Activated CD8-positive, alpha-beta memory T cell treated with anti-CD3 and anti-CD28 coated beads, Interleukin-2, amount 50 U/mL, for 48 hours (primary cell): ENCODE measurements around the gene EPAS1.

Experiments
- DNase-seq: peaks from one replicate; pipeline ENCODE4 v3.0.0-alpha.2; 2020

The EPAS1 gene

DNA sequence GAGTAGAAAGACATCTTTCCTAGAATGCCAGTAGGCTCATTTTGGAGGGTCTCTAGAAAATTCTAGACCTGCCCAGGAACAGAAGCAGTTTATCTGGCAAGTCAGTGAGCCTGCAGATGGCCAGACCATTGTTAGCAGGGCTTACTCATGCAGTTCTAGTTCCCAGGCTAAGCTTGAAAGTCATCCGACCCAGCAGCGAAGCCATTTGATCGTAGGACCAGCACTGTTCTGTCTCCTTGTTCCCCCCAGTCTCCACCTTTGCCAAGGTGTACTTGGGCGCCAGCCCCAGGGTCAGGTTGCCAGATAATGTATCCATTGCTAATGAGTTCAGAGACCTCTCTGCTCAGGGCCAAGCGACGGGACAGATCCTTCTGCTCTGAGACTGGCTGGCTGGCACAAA is 70.1 kb downstream of the EPAS1 start:
- DNase-seq = no peak

- DNase-seq = no peak
These were observed 71.2 kb downstream of the EPAS1 start for GRCh38 chr2:46368401-46368800.

DNA sequence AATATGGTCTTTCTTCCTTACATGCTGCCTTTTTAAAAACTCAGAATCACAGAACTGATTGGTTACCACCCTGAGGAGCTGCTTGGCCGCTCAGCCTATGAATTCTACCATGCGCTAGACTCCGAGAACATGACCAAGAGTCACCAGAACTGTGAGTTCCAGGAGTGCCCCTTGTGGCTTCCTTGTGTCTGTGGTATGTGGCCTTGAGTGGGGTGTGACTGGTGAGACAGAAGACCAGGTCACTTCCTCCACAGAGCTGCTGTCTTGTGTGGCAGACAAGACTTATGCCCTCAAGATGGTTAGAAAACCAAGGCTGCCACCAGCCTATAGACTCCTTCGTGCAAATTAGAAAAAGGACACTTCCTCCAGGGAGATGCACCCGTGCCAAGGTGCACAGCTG is 72.6 kb downstream of the EPAS1 start:
- no peak for DNase-seq

GRCh38 chr2:46371854-46372253 is 74.6 kb downstream of the EPAS1 start:
- no peak for DNase-seq

GRCh38 chr2:46372475-46372874 is 75.3 kb downstream of the EPAS1 start:
- no peak for DNase-seq

DNA sequence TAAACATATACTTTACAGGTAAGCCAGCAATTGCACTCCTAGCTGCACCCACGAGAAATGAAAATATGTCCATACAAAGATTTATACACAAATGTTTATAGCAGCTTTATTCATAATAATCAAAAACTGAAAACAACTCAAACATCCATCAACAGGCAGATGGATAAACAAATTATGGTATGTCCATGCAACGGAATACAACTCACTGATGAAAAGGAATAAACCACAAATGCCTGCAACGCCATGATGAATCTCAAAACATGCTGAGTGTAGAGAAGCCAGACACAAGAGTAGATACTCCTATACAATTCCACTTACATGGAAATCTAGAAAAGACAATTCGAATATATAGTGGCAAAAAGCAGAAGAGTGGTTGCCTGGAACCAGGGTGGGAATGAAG is 76.0 kb downstream of the EPAS1 start:
- DNase-seq = no peak

- peak; percentile 28 for DNase-seq
These were observed 78.4 kb downstream of the EPAS1 start for GRCh38 chr2:46375566-46376125.

DNA sequence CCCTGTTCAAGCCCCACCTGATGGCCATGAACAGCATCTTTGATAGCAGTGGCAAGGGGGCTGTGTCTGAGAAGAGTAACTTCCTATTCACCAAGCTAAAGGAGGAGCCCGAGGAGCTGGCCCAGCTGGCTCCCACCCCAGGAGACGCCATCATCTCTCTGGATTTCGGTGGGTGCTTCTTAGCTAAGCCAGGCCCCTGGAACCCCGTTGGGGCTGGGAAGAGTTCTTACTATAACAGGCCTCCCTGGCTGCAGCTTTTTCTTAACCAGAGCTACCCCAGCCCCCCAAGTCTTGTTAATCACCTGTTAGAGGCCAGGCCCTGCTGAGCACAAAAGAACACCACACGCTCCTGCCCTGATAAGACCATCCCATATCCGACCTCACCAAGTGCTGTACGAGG is 79.4 kb downstream of the EPAS1 start:
- peak; percentile 26 for DNase-seq

GRCh38 chr2:46377101-46377581 is 79.9 kb downstream of the EPAS1 start:
- DNase-seq = peak; percentile 42

DNA sequence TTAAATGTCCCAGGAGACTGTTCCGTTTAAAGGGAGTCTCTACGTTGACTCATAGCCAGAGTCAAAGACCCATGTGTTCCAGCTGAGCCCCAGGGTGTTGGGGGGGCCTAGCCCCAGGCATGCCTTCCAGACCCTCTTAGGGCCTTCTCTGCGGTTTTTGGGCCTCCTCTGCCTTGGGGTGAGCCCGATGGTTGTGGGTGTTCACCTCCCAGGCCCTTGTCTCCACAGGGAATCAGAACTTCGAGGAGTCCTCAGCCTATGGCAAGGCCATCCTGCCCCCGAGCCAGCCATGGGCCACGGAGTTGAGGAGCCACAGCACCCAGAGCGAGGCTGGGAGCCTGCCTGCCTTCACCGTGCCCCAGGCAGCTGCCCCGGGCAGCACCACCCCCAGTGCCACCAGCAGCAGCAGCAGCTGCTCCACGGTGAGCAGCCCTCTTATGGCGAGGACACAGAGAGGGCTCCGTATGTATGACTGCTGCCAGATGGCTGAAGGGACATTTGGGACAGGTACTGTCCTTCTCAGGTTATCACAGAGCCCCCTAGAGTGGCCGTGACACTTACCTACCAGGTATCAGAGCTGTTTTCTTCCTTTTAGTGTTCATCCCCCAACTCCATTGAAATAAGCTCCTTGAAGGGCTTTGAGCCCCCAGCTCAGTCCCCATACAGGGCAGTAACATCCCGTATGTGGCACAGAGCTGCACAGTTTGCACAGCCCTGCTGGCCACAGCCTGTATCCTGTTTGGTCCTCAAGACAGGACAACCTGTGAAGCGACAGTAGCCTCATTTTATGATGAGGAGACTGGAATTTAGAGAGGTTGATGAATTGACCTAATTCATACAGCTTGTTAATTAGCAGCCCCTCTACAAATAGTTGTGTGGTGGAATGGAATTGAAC is 80.7 kb downstream of the EPAS1 start:
- DNase-seq = peak; percentile 38

DNA sequence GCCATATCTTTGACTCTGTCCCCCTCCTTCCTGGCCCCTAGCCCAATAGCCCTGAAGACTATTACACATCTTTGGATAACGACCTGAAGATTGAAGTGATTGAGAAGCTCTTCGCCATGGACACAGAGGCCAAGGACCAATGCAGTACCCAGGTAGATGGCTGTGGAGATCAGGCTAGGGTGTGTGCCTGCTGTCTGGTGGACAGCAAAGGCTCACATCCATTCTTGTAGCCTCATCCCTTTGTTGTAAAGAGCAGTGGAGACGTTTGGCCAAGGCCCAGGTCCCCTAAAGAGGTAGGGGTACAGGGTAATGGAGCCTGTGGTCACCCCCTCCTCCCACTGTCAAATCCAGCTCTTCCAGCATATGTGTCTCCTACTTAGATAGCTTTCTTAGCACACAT is 81.4 kb downstream of the EPAS1 start:
- DNase-seq = no peak

- no peak for DNase-seq
These were observed 82.2 kb downstream of the EPAS1 start for GRCh38 chr2:46379213-46380037.

DNA sequence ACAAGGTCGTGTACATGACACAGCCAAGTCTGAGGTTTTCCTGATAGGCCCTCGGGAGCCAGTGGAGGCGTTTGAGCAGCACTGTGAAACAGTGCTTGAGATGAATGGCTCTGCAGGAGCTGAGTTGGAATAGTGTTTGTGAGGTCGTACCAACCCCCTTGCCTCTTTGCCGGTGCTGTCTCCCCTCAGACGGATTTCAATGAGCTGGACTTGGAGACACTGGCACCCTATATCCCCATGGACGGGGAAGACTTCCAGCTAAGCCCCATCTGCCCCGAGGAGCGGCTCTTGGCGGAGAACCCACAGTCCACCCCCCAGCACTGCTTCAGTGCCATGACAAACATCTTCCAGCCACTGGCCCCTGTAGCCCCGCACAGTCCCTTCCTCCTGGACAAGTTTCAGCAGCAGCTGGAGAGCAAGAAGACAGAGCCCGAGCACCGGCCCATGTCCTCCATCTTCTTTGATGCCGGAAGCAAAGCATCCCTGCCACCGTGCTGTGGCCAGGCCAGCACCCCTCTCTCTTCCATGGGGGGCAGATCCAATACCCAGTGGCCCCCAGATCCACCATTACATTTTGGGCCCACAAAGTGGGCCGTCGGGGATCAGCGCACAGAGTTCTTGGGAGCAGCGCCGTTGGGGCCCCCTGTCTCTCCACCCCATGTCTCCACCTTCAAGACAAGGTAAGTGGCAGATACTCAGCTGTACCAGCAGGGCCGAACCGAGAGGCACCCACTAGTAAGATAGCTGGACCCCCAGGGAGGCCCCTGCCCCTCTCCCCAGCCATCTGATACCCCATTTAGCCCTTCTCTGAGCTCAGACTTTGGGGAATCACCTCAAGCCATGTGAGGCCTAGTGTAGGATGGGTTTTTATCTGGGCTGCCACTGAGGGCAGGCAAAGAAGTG is 83.1 kb downstream of the EPAS1 start:
- DNase-seq = peak; percentile 20

- DNase-seq = peak; percentile 48
These were observed 84.1 kb downstream of the EPAS1 start for GRCh38 chr2:46381263-46381849.

- peak; percentile 39 for DNase-seq
These were observed 84.7 kb downstream of the EPAS1 start for GRCh38 chr2:46381871-46382270.

DNA sequence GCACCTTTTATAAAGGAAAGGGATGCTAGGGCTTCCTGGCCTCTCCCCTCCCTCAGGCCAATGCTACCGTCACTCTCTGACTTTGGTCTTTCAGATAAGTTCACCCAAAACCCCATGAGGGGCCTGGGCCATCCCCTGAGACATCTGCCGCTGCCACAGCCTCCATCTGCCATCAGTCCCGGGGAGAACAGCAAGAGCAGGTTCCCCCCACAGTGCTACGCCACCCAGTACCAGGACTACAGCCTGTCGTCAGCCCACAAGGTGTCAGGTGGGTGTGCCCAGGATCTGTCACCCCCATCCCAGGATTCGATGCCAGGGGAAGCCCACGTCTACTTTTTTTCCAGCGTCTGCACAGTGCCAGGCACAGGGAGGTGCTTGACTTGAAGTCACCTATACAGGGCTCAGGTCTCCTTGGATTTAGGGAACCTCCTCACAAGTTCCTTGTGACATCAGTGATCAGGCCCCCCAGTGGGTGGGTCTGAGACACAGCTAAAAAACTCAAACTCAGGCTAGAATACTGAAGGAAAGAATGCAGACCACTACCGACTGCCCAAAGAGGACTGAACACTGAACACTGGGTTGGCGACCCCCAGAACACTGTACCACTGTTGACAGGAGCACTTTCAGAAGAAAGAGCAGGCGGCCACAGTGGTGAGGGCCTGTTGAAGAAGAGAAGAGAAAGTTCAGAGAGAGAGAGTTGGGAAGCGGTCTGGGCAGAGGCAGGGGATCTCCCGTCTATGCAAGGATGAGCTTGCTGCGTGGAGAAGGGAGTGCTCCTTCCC is 85.3 kb downstream of the EPAS1 start:
- peak; percentile 13 for DNase-seq

- peak; percentile 29 for DNase-seq
These were observed 85.8 kb downstream of the EPAS1 start for GRCh38 chr2:46383113-46383395.

DNA sequence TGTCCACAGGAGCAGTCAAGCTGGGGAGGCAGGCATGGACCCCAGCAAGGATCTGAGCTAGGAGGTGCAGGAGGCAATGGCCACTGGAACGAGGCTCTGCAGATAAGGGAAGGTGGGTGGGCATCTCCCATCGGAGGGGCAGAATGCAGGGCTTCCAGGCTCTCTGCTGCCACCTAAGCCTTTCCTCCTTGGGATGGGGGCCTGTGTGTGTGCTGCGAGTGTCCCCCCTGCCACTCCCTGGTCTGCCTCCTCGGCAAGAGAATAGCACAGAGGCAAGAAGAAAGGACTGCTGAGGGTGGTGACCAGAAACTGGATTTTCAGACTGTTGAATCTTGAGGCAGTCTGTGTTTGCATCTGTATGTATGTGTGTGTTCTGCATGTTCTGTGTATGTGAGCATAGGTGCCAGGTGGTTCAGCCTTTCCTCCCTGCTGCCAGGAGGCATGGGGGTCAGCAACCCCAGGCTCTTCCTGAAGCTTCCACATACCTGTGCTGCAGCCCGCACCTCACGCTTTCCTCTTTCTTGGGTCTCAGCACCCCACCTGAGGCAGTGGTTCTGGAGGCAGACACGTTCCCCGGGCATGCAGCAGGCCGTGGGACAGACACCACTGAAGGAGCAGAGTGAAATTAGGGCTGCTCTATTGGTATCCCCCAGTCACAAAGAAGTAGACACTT is 86.7 kb downstream of the EPAS1 start:
- DNase-seq = peak; percentile 42

DNA sequence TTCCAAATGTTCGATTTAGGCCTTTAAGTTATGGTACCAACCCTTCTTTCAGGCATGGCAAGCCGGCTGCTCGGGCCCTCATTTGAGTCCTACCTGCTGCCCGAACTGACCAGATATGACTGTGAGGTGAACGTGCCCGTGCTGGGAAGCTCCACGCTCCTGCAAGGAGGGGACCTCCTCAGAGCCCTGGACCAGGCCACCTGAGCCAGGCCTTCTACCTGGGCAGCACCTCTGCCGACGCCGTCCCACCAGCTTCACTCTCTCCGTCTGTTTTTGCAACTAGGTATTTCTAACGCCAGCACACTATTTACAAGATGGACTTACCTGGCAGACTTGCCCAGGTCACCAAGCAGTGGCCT is 87.2 kb downstream of the EPAS1 start:
- DNase-seq = peak; percentile 43

DNA sequence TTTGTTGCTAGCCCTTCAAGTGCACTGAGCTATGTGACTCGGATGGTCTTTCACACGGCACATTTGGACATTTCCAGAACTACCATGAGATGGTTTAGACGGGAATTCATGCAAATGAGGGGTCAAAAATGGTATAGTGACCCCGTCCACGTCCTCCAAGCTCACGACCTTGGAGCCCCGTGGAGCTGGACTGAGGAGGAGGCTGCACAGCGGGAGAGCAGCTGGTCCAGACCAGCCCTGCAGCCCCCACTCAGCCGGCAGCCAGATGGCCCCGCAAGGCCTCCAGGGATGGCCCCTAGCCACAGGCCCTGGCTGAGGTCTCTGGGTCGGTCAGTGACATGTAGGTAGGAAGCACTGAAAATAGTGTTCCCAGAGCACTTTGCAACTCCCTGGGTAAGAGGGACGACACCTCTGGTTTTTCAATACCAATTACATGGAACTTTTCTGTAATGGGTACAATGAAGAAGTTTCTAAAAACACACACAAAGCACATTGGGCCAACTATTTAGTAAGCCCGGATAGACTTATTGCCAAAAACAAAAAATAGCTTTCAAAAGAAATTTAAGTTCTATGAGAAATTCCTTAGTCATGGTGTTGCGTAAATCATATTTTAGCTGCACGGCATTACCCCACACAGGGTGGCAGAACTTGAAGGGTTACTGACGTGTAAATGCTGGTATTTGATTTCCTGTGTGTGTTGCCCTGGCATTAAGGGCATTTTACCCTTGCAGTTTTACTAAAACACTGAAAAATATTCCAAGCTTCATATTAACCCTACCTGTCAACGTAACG is 88.8 kb downstream of the EPAS1 start:
- peak; percentile 36 for DNase-seq
